ENCODE measurements around the gene INTS3.

The INTS3 gene

GRCh38 chr1:153741986-153742385, 14.1 kb downstream of the INTS3 start:
- no peak for TF ChIP-seq ZFX (IDR thresholded peaks at IDR 0.05)
- no peak for TF ChIP-seq CTCF (conservative IDR thresholded peaks at IDR 0.05)
- no peak overlapping the region for H3K27ac ChIP-seq

DNA sequence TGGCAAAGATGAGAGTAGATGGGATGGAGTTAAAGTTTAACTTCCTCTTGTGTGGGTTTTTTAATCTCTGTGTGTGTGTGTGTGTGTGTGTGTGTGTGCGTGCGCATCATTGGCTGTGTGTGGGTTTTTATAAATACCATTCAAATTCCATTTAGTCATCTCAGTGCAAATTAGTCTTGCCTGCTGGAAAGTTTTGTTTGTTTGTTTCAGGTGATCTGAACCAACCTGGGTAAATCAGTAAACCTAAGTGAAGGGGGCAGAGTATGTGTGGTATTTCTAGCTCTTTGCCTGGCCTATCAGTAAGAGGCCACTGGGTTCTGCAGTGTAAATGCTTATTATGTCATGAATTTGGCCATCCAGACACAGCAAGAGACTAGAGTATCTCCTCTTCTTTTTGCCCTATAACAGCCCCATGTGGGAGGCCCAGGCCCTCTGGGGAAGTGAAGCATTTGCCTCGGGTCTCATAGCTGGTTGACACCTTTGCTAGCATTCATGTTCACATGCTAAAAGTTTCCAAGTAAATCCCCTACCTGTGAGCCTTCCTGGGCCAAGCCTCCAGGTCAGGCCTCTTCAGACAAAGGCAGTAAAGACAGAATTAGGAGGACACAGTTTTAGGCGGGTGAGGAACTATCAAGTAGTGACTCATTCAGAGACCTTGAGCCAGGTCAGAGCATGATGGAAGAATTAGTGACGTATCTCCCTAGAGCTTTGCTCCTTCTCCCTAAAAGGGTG, 14.7 kb downstream of the INTS3 start:
- no peak for TF ChIP-seq CTCF (conservative IDR thresholded peaks at IDR 0.05)
- TF ChIP-seq ZFX (IDR thresholded peaks at IDR 0.05), result no peak
- H3K27ac ChIP-seq, result no peak overlapping the region

GRCh38 chr1:153745417-153745816, 17.6 kb downstream of the INTS3 start:
- no peak for TF ChIP-seq ZFX (IDR thresholded peaks at IDR 0.05)
- TF ChIP-seq CTCF (conservative IDR thresholded peaks at IDR 0.05), result no peak
- H3K27ac ChIP-seq, result no peak overlapping the region

- H3K27ac ChIP-seq, result no peak overlapping the region
These were observed 18.3 kb downstream of the INTS3 start for GRCh38 chr1:153746174-153746573.

DNA sequence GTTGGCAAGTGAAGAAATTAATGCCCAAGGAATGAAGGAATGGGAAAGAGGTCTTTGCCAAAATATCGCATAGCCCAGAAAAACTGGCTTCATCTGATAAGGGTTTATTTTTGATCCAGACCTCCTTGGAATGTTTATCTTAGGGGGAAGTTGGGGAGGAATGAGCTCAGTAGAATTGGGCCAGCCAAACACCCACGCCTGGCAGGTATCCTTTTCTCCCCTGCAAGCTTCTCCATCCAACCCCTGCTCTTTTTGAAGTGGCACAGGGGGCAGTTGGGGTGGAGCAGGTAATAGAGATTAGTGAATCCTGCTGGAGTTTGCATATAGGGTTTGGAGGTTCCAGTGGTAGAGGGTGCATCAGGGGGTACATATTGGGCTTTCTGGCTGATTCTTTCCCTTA, 21.1 kb downstream of the INTS3 start:
- no peak for TF ChIP-seq ZFX (IDR thresholded peaks at IDR 0.05)
- no peak for TF ChIP-seq CTCF (conservative IDR thresholded peaks at IDR 0.05)
- H3K27ac ChIP-seq, result no peak overlapping the region

More at GRCh38 chr1:153746174-153746573, 18.3 kb downstream of the INTS3 start:
- TF ChIP-seq ZFX (IDR thresholded peaks at IDR 0.05), result no peak
- TF ChIP-seq CTCF (conservative IDR thresholded peaks at IDR 0.05), result no peak

GRCh38 chr1:153749408-153750005, 21.7 kb downstream of the INTS3 start:
- peak; percentile 97 for TF ChIP-seq CTCF (conservative IDR thresholded peaks at IDR 0.05)
- no peak for TF ChIP-seq ZFX (IDR thresholded peaks at IDR 0.05)
- H3K27ac ChIP-seq, result no peak overlapping the region
